ENCODE measurements around the gene LAD1. TPM values are rescaled to one million over a fixed set of nuclear protein-coding genes. Genes with fewer than 3 reads are reported as not detected.
A peak's percentile ranks its signal among the peaks of the same experiment; 100 is the strongest.

LAD1 gene
- total and polyA plus RNA-seq, 9 donors = 5.1 to 15.4 (median 10.5) TPM

- DNase-seq = no peak
- H3K27ac ChIP-seq (ENCODE audit: low read length) = no peak overlapping the region
- H3K36me3 ChIP-seq (ENCODE audit: control insufficient read depth, insufficient read depth, low read length) = no peaks in the 10 kb centered on the region
- H3K4me3 ChIP-seq (ENCODE audit: low read length) = no peak overlapping the region
- 73% methylated on average over 8 of the region's 13 CpGs for WGBS (ENCODE audit: insufficient coverage)
- peaks cover 2% of the 10 kb centered on the region for H3K4me1 ChIP-seq (ENCODE audit: control insufficient read depth, insufficient read depth, low read length)
- no peaks in the 10 kb centered on the region for H3K27me3 ChIP-seq (ENCODE audit: control insufficient read depth, insufficient read depth, low read length)
- H3K9me3 ChIP-seq (replicated peaks; ENCODE audit: control insufficient read depth, low read depth, low read length) = no peaks in the 10 kb centered on the region
Observed at GRCh38 chr1:201353186-201353940, 45.8 kb downstream of the LAD1 start.

GRCh38 chr1:201351617-201352016 is 47.5 kb downstream of the LAD1 start:
- Histone ChIP-seq H3K4me1 (ENCODE audit: control insufficient read depth, insufficient read depth, low read length) (peaks cover 3% of the 10 kb centered on the region), H3K9me3 (replicated peaks; ENCODE audit: control insufficient read depth, low read depth, low read length) (no peaks in the 10 kb centered on the region), H3K27me3 (ENCODE audit: control insufficient read depth, insufficient read depth, low read length) (no peaks in the 10 kb centered on the region), H3K36me3 (ENCODE audit: control insufficient read depth, insufficient read depth, low read length) (no peaks in the 10 kb centered on the region), H3K27ac (ENCODE audit: low read length) (no peak overlapping the region), H3K4me3 (ENCODE audit: low read length) (no peak overlapping the region)
- DNase-seq = no peak

- Histone ChIP-seq H3K4me1 (ENCODE audit: control insufficient read depth, insufficient read depth, low read length) (peaks cover 7% of the 10 kb centered on the region), H3K9me3 (replicated peaks; ENCODE audit: control insufficient read depth, low read depth, low read length) (no peaks in the 10 kb centered on the region), H3K27me3 (ENCODE audit: control insufficient read depth, insufficient read depth, low read length) (no peaks in the 10 kb centered on the region), H3K27ac (ENCODE audit: low read length) (no peak overlapping the region), H3K4me3 (ENCODE audit: low read length) (no peak overlapping the region), H3K36me3 (ENCODE audit: control insufficient read depth, insufficient read depth, low read length) (no peaks in the 10 kb centered on the region)
- WGBS (ENCODE audit: insufficient coverage) = 75% methylated on average over 5 of the region's 7 CpGs
- DNase-seq = no peak
Observed at GRCh38 chr1:201350884-201351283, 48.2 kb downstream of the LAD1 start.

- Histone ChIP-seq H3K27me3 (ENCODE audit: control insufficient read depth, insufficient read depth, low read length) (no peaks in the 10 kb centered on the region), H3K4me1 (ENCODE audit: control insufficient read depth, insufficient read depth, low read length) (peaks cover 7% of the 10 kb centered on the region), H3K9me3 (replicated peaks; ENCODE audit: control insufficient read depth, low read depth, low read length) (no peaks in the 10 kb centered on the region), H3K4me3 (ENCODE audit: low read length) (no peak overlapping the region), H3K36me3 (ENCODE audit: control insufficient read depth, insufficient read depth, low read length) (no peaks in the 10 kb centered on the region), H3K27ac (ENCODE audit: low read length) (no peak overlapping the region)
- 76% methylated on average over 2 of the region's 2 CpGs for WGBS (ENCODE audit: insufficient coverage)
- no peak for DNase-seq
Observed at GRCh38 chr1:201350361-201350725, 48.8 kb downstream of the LAD1 start.

- H3K4me1 ChIP-seq (ENCODE audit: control insufficient read depth, insufficient read depth, low read length) = peaks cover 9% of the 10 kb centered on the region
- no peaks in the 10 kb centered on the region for H3K36me3 ChIP-seq (ENCODE audit: control insufficient read depth, insufficient read depth, low read length)
- H3K9me3 ChIP-seq (replicated peaks; ENCODE audit: control insufficient read depth, low read depth, low read length) = no peaks in the 10 kb centered on the region
- no peaks in the 10 kb centered on the region for H3K27me3 ChIP-seq (ENCODE audit: control insufficient read depth, insufficient read depth, low read length)
- no peak for DNase-seq
- no peak overlapping the region for H3K27ac ChIP-seq (ENCODE audit: low read length)
- WGBS (ENCODE audit: insufficient coverage) = 46% methylated on average over 3 of the region's 4 CpGs
- no peak overlapping the region for H3K4me3 ChIP-seq (ENCODE audit: low read length)
Observed at GRCh38 chr1:201349092-201349491, 50.0 kb downstream of the LAD1 start.

GRCh38 chr1:201348211-201348566 is 50.9 kb downstream of the LAD1 start:
- Histone ChIP-seq H3K27ac (ENCODE audit: low read length) (no peak overlapping the region), H3K4me3 (ENCODE audit: low read length) (no peak overlapping the region), H3K4me1 (ENCODE audit: control insufficient read depth, insufficient read depth, low read length) (peaks cover 9% of the 10 kb centered on the region), H3K9me3 (replicated peaks; ENCODE audit: control insufficient read depth, low read depth, low read length) (no peaks in the 10 kb centered on the region), H3K36me3 (ENCODE audit: control insufficient read depth, insufficient read depth, low read length) (no peaks in the 10 kb centered on the region), H3K27me3 (ENCODE audit: control insufficient read depth, insufficient read depth, low read length) (no peaks in the 10 kb centered on the region)
- no CpG with 5 or more reads among the region's 6 CpGs for WGBS (ENCODE audit: insufficient coverage)
- DNase-seq = peak; percentile 37

GRCh38 chr1:201347498-201348210 is 51.5 kb downstream of the LAD1 start:
- no peak for DNase-seq
- H3K4me3 ChIP-seq (ENCODE audit: low read length) = no peak overlapping the region
- peaks cover 9% of the 10 kb centered on the region for H3K4me1 ChIP-seq (ENCODE audit: control insufficient read depth, insufficient read depth, low read length)
- no peaks in the 10 kb centered on the region for H3K9me3 ChIP-seq (replicated peaks; ENCODE audit: control insufficient read depth, low read depth, low read length)
- no peak overlapping the region for H3K27ac ChIP-seq (ENCODE audit: low read length)
- no peaks in the 10 kb centered on the region for H3K36me3 ChIP-seq (ENCODE audit: control insufficient read depth, insufficient read depth, low read length)
- no peaks in the 10 kb centered on the region for H3K27me3 ChIP-seq (ENCODE audit: control insufficient read depth, insufficient read depth, low read length)
- 37% methylated on average over 6 of the region's 7 CpGs for WGBS (ENCODE audit: insufficient coverage)

GRCh38 chr1:201346987-201347386 is 52.1 kb downstream of the LAD1 start:
- WGBS (ENCODE audit: insufficient coverage) = no CpG with 5 or more reads among the region's 2 CpGs
- Histone ChIP-seq H3K27me3 (ENCODE audit: control insufficient read depth, insufficient read depth, low read length) (no peaks in the 10 kb centered on the region), H3K4me3 (ENCODE audit: low read length) (no peak overlapping the region), H3K9me3 (replicated peaks; ENCODE audit: control insufficient read depth, low read depth, low read length) (no peaks in the 10 kb centered on the region), H3K36me3 (ENCODE audit: control insufficient read depth, insufficient read depth, low read length) (no peaks in the 10 kb centered on the region), H3K4me1 (ENCODE audit: control insufficient read depth, insufficient read depth, low read length) (peaks cover 9% of the 10 kb centered on the region), H3K27ac (ENCODE audit: low read length) (no peak overlapping the region)
- DNase-seq = no peak

- H3K27ac ChIP-seq (ENCODE audit: low read length) = no peak overlapping the region
- peaks cover under 1% of the 10 kb centered on the region for H3K9me3 ChIP-seq (replicated peaks; ENCODE audit: control insufficient read depth, low read depth, low read length)
Observed at GRCh38 chr1:201346337-201346939, 52.7 kb downstream of the LAD1 start.

GRCh38 chr1:201345081-201345355 is 54.1 kb downstream of the LAD1 start:
- WGBS (ENCODE audit: insufficient coverage) = 57% methylated on average over 4 of the region's 5 CpGs
- no peak for DNase-seq
- Histone ChIP-seq H3K27me3 (ENCODE audit: control insufficient read depth, insufficient read depth, low read length) (no peaks in the 10 kb centered on the region), H3K9me3 (replicated peaks; ENCODE audit: control insufficient read depth, low read depth, low read length) (peaks cover 2% of the 10 kb centered on the region), H3K36me3 (ENCODE audit: control insufficient read depth, insufficient read depth, low read length) (no peaks in the 10 kb centered on the region), H3K27ac (ENCODE audit: low read length) (no peak overlapping the region), H3K4me3 (ENCODE audit: low read length) (no peak overlapping the region), H3K4me1 (ENCODE audit: control insufficient read depth, insufficient read depth, low read length) (peaks cover 9% of the 10 kb centered on the region)

More at GRCh38 chr1:201346337-201346939, 52.7 kb downstream of the LAD1 start:
- 81% methylated on average over 3 of the region's 5 CpGs for WGBS (ENCODE audit: insufficient coverage)
- H3K4me3 ChIP-seq (ENCODE audit: low read length) = no peak overlapping the region
- H3K4me1 ChIP-seq (ENCODE audit: control insufficient read depth, insufficient read depth, low read length) = peaks cover 9% of the 10 kb centered on the region
- H3K36me3 ChIP-seq (ENCODE audit: control insufficient read depth, insufficient read depth, low read length) = no peaks in the 10 kb centered on the region
- H3K27me3 ChIP-seq (ENCODE audit: control insufficient read depth, insufficient read depth, low read length) = no peaks in the 10 kb centered on the region
- DNase-seq = peak; percentile 30
